ENCODE data around the gene SLITRK2.

SLITRK2 gene

GRCh38 chrX:145848857-145849256, 31.2 kb downstream of the SLITRK2 start:
- DNase-seq (ENCODE audit: low read depth, low spot score) = no peak

GRCh38 chrX:145853181-145853580, 35.6 kb downstream of the SLITRK2 start:
- DNase-seq (ENCODE audit: low read depth, low spot score) = no peak

- DNase-seq (ENCODE audit: low read depth, low spot score) = no peak
These were observed 38.6 kb downstream of the SLITRK2 start for GRCh38 chrX:145856181-145856580.

- no peak for DNase-seq (ENCODE audit: low read depth, low spot score)
These were observed 44.2 kb downstream of the SLITRK2 start for GRCh38 chrX:145861818-145862217.

GRCh38 chrX:145865082-145865481, 47.5 kb downstream of the SLITRK2 start:
- no peak for DNase-seq (ENCODE audit: low read depth, low spot score)
